Measurements from ENCODE around the gene IFITM2. TPM values are rescaled to one million over a fixed set of nuclear protein-coding genes. Genes with fewer than 3 reads are reported as not detected.
"Not testable (repeated sequence)": the region's sequence is repeated elsewhere in the genome, so short reads cannot be mapped to it uniquely, and the experiment has no call there.

Gene IFITM2
- polyA plus RNA-seq, 1 donor, result 79.2 TPM

DNA sequence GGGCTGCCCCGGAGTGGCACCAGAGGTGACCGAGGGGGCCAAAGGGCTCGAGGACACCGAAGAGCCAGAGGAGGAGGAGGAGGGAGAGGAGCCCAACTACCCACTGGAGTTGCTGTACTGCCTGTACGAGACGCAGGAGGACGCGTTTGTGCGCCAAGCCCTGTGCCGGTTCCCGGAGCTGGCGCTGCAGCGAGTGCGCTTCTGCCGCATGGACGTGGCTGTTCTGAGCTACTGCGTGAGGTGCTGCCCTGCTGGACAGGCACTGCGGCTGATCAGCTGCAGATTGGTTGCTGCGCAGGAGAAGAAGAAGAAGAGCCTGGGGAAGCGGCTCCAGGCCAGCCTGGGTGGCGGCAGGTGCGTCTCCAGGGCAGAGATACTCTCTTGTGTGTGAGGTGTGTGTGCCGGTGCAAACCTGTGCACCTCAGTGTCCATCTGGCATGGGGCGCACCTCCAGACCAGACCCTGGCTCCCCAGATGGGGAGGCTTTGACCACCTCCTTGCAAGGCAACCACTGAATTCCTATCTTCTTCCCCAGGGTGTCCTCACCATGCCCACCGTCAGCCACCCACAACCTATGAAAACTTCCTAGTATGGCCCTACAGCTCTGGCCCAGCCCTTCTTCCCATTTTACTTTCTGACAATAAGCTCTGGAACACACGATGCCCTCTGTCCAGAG, 26.0 kb upstream of the IFITM2 start:
- DNase-seq, result no peak

DNA sequence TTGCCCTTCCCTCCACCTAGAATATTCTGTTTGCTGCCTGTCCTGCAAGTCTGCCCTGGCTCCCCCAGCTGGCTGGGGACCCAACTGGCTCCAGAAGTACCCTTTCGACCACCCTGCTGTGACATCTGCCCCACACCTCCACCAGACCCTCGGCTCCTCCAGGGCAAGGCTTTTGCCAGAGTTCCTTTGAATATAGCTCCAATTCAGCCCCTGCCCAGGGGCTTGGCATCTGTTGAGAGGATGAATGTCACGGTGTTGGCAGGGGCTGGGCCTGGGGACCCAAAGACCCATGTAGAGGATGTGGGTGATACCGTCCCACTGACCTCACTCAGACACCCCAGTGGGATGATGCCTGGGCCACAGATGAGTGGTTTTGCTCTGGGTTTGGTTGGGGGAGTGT, 25.4 kb upstream of the IFITM2 start:
- no peak for DNase-seq

DNA sequence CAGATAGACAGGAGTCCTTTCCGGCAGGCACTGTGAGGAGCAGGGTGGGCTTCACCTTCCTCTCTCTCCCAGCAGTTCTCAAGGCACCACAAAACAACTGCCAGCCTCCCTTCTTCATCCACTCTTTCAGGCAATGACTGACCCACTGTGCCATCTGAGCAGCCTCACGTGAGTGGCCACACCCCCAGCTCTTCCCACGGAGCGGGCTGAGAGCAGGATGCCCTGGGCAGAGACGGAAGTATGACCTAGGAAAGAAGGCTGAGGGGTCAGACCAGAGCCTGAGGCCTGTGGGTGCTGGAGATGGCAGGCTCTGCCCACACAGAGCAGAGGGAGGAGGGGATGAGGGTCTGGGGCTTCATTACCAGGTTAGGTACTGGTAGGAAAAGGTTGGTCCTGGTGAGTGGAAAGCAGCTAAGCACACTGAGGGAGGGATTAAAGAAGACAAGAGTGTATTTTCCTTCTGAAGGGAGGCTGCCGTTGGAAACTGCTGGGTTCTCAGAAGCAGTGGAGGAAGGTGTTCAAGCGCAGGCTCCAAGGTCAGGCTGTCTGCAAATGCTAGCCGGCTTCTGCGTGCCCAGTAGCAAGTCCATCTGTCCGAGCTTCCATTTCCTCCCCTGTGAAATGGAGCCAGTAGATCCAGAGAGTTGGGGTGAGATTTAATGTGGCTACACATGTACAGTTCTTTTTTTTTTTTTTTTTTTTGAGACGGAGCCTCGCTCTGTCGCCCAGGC, 24.8 kb upstream of the IFITM2 start:
- DNase-seq, result no peak

DNA sequence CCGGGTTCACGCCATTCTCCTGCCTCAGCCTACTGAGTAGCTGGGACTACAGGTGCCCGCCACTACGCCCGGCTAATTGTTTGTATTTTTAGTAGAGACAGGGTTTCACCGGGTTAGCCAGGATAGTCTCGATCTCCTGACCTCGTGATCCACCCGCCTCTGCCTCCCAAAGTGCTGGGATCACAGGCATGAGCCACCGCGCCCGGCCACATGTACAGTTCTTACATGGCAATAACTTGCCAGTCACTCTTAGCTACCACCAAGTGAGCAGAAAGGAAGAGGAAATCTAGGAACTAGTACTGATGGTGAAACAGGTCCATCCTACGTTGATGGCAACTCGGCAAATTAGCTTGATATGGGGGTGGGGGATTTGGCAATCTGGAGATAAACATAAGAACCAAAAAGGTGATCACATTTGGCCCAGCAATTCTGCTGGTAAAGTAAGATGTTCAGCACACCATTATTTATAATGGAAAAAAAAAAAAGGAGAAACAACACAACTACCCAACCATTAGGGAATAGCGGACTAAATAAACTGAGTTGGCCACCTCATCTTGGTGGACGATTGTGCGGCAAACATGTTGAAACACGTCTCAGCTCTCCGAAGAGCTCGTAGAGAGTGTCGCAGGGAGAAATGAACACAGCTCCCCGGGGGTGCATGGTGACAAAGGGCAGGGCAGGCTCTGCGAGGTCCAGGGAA, 24.1 kb upstream of the IFITM2 start:
- DNase-seq, result no peak

DNA sequence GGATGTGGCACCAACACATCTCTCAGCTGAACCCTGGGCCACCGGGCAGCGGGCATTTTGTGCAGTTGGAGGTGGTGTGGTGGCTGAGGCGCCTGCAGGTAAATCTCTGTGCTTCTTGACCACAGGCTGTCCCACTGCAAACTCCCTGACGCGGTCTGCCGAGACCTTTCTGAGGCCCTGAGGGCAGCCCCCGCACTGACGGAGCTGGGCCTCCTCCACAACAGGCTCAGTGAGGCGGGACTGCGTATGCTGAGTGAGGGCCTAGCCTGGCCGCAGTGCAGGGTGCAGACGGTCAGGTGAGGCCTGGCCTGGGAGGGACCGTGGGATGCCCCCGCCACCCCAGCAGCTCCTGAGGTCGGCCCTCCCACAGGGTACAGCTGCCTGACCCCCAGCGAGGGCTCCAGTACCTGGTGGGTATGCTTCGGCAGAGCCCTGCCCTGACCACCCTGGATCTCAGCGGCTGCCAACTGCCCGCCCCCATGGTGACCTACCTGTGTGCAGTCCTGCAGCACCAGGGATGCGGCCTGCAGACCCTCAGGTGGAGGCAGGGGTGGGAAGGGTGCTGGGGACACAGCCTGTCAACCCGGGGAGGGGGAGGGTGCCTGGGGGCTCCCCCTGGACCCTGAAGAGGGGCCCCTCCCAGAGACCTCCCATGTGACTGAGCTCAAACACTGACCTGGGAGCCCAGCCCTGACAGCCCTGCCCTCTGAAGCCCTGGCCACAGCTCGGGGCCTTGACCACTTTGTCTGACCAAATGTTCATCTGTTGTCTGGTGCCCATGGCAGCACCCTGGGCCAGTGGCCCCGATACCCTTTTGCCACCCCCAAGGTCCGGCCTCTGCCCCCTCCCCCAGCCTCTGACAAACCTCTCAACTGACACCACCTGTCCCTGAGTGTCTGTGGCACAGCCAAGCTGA, 23.3 kb upstream of the IFITM2 start:
- no peak for DNase-seq

DNA sequence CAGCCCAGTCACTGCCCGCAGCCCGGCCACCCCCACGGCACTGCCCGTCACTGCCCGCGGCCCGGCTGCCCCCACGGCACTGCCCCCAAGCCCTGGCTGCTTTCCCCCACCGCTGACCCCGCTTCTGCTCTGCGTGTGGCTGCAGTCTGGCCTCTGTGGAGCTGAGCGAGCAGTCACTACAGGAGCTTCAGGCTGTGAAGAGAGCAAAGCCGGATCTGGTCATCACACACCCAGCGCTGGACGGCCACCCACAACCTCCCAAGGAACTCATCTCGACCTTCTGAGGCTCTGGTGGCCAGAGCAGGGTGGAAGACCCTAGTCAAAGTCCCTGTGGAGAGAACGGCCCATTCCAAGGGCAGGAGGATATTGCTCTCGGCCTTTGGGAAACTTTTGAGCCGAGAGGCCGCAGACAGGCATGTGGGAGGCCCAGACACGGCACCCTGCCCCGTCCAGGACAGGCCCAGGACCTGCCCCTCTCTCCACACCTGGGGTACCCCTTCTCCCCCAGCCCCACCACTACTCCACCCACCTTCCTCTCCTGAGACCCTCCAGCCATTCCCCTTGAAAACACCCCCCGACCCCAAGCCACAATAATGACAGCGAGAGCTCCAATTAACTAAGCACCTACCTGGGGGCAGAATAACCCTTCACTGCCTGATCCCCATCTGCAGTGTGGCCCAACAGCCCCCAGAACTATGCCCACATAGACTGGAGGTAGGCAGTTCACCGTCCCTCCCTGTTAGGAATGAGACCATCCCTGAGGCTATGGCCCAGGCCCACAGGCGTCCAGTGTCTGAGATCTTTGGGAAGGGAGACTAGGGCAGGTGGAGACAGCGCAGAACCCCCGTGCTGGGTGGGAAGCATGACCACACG, 22.4 kb upstream of the IFITM2 start:
- no peak for DNase-seq

DNA sequence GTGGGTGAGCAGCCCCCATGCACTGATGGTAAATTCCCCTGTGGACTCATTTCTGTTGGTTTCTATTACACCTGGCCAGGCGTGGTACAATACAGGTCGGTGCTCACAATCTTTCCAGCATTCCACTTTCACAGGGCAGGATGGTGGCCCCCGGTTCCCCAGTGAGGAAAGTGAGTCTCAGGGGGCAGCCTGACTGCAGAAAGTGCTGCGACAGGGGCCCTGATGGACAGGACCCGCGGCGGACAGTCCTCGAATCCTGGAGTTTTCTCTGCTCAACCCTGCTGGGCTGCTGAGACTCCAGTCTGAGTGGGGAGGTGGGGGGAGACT, 21.8 kb upstream of the IFITM2 start:
- no peak for DNase-seq

DNA sequence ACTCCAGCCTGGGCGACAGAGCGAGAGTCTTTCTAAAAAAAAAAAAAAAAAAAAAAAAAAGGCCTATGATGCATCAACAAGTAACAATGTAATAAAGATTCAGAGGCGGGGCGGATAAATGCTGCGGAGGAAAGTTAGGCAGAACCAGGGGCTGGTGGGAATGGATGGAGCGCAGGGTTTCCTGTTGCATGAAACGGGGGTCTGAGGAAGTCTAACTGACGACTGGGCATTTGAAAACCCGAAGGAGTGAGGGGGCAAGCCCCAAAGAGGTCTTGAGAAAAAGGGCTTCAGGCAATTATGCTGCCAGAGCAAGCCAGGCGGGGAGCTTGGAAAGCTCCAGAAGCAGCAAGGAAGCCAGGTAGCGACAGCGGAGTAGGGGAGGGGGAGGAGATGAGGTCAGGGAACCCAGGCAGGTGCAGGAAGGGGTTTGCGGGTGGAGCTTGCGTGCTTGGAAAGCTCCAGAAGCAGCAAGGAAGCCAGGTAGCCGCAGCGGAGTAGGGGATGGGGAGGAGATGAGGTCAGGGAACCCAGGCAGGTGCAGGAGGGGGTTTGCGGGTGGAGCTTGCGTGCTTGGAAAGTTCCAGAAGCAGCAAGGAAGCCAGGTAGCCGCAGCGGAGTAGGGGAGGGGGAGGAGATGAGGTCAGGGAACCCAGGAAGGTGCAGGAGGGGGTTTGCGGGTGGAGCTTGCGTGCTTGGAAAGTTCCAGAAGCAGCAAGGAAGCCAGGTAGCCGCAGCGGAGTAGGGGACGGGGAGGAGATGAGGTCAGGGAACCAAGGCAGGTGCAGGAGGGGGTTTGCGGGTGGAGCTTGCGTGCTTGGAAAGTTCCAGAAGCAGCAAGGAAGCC, 20.4 kb upstream of the IFITM2 start:
- not testable (repeated sequence) for DNase-seq

DNA sequence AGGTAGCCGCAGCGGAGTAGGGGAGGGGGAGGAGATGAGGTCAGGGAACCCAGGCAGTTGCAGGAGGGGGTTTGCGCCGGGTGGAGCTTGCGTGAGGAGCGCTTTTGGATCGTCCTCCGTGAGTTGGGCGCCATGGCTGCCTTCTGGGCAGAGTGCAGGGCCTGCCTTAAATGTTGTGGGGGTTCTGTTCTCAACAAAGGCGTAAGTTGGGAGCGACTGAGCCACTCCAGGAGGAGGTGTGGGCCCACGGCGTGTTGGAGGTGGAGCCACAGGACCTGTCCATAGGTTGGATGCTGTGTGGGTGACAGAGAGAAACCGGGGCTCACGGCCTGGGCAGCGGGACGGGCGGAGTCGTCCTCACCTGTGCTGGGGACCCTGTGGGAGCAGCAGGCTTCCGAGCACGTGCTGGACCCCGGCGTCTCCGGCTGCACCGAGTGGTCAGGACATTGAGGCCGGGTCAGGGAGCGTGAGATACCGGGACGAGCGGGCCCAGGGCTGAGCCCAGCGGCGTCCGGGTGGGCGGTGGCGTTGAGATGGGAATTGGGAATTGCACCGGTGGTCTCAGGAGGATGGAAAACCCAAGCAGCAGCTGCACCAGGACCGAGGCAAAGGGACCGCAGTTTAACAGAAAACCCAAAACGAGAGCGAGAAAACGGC, 19.7 kb upstream of the IFITM2 start:
- no peak for DNase-seq

DNA sequence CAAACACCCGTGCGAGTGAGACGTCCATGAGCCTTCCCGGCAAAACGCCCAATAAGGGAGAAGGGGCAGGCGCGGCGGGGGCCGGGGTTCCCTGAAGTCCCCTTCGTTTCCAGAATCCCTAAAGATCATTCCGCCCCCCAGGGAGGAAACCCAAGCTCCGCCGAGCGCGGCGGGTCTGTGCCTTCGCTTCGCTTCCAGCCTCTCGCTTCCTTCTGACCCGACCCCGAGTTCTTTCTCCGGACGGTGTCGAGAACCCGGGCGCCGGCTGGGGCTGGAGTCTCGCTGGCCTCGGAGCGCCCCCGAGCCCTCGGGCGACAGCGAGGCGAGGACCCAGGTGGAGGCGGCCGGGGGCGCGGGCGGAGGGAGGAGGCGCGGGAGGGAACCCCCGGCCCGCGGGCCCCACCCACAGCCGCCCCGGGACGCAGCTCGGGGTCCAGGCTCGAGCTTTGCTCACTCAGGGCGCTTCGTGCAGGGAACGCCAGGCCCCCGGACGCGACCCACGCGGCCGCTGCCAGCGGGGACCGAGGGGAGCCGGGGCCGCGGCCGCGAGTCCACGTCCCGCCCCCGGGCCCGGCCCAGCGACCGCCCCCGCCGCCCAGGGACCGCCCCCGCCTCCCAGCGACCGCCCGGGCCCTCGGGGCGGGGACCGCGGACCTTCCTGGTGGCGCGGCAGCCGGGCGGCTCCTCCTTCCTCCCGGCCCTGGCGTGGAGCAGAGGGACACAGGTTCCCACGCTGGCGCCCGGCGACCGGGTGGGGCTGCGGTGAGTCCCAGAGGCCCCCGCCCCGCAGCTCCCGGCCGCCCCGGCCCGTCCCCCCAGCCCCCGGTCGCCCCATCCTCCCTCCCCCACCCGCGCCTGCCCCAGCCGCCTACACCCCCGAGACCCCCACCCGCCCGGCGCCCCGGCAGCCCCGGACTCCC, 18.9 kb upstream of the IFITM2 start, which contains the start of gene PGGHG:
Gene PGGHG, plus strand, starts transcription at position 649 of the 920 bp plus-strand sequence. CDS start 691 bp downstream, outside the sequence.
- DNase-seq, result no peak

DNA sequence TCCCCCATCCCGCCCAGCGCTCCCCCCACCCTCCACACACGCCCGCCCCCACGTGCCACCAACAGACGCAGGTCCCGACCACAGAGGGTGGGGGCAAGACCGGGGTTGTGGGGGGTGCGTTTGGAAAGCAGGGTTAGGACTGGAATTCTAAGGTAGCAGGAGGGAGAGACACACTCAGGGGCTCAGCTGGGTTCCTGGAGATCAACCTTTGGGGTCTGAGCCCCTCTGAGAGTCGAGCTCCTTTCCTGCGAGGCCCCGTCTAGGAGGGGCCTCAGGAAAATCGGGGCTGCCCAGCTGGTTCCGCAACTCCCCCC, 18.3 kb upstream of the IFITM2 start:
- no peak for DNase-seq

DNA sequence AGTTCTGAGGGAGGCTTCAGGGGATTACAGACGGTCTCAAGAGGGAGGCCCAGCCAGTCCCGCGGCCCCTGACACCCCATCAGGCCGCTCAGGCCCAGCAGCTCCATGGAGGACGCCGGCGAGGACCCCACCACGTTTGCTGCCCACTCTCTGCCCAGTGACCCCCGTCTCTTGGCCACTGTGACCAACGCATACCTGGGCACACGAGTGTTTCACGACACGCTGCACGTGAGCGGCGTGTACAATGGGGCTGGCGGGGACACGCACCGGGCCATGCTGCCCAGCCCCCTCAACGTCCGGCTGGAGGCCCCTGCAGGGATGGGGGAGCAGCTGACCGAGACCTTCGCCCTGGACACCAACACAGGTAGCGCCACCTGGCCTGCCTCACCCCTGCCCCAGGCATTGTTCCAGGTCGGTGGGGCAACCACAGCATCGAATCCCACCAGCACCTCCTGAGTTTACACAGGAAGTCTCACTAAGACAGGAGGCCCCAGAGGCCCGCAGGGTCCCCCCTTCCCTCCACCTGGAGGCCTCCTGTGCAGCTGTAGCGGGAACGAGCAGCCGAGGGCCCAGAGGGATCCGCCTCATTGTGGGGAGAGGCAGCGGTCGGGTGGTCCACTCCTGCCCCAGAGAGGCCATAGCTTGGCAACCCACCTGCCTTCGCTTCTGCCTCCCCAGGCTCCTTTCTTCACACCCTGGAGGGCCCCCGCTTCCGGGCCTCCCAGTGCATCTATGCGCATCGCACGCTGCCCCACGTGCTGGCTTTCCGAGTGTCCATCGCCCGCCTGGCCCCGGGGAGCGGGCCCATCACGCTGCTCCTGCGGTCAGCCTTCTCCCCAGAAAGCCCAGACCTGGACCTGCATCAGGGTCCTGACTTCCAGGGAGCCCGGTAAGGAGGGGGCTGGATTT, 17.6 kb upstream of the IFITM2 start:
- no peak for DNase-seq

DNA sequence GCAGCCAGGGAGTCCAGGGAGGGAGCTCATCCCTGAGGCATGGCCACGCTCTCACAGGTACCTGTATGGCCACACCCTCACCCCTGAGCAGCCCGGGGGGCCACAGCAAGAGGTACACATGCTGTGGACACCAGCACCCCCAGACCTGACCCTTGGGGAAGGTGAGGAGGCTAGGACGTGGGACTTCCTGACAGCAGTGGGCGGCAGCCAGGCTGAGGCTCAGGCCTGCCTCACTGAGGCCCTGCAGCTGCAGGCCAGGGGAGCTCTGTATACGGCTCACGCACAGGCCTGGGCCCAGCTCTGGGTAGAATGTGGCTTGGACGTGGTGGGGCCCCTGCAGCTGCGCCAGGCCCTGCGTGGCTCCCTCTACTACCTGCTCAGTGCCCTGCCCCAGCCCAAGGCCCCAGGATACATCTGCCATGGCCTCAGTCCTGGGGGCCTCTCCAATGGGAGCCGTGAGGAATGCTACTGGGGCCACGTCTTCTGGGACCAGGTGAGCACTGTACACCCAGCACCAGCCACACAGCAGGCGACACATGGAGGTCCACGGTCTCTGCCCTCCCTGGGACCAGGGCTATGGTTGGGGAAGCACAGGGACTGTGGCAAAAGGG, 16.9 kb upstream of the IFITM2 start:
- DNase-seq, result no peak

DNA sequence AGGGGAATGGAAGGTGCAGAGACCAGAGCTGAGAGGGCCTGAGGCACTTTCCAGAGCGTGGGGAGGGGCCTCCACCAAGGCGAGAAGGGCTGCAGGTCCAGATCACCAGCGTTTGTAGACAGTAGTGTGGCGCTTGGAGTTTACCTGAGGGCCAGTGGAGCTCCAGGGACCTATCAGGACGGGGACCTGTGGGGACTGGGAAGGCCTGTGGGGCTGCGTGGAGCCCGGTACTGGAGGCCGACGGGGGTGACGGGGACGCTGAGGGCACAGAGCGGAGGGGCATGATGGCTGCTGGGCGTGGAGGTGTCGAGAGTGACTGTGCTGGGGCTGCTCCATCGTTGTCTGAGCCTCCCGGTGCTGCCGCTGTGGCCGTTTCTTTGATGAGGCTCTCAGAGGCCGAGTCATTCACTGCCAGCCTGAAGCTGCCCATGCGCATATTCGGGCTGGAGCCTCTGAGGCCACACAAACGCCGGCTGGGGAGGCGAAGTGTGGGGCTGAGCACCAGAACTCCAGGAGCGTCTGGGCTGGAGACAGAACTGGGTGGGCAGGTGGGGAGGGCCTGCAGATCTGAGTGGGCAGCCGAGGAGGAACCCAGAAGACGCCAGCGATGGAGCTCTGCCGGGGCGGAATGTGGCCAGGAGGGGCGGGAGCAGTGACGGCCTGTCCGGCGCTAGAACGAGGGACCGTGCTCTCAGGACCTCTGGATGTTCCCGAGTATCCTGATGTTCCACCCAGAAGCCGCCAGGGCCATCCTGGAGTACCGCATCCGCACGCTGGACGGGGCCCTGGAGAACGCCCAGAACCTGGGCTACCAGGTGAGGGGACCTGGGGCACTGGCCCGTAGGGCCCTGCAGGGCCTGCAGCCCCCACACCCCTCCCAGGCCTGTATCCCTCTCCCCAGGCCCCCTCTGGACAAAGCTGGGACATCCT, 16.1 kb upstream of the IFITM2 start:
- DNase-seq, result no peak

DNA sequence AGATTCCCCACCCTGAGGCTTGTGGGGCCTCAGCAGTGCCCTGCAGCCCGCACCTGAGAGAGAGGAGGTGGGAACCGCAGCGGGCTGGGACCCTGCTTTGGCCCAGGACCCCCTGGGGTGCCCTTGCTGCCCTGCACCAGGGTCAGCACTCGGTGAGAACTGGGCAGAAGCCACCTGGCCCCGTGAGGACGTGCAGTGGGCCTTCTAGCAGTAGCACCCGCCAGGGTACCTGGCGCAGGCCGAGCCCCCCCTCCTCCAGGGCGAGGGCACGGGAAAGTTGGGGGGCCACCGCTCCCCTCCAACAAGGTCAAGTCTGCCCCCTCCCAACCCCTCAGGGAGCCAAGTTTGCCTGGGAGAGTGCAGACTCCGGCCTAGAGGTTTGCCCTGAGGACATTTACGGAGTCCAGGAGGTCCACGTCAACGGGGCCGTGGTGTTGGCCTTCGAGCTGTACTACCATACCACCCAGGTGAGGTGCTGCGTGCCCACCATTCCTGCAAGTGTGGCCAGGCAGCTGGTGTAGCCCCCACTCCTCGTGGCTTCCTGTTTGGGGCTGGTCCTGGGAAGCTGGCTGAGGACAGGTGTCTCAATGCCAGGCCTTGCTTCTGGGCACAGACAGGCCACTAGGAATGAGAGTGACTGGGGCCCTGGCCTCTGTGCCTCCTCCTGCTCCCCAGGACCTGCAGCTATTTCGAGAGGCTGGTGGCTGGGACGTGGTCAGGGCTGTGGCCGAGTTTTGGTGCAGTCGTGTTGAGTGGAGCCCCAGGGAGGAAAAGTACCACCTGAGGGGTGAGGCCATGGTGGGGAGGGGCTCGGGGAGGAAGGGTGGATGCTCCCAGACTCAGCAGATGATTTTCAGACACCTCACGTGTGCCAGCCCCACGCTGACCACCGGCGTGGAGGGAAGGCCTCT, 15.2 kb upstream of the IFITM2 start:
- DNase-seq, result no peak
